ENCODE data around the gene PARD3. TPM values are rescaled to one million over a fixed set of nuclear protein-coding genes. Genes with fewer than 3 reads are reported as not detected.
A peak's percentile ranks its signal among the peaks of the same experiment; 100 is the strongest.

The PARD3 gene
- total RNA-seq, 1 experiment from 2014 or later = 46.3 TPM

DNA sequence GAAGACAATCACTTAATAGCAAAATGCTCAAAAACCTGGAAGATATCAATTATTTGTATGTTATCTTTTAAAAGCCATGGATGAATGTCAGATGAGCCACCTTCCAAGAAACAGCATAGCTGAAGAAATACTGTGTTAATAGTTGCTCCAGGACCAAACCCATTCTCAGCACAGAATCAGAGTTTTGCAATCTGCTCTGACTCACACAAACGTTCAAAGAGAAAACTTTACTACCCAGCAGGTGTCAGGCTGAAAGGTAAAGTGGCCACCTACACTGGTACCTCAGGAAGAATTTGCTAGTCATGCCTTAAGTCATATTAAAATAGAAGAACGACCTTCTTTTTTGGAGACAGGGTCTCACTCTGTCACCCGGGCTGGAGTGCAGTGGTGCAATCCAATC, 526.5 kb downstream of the PARD3 start (continued):
- TF ChIP-seq, protein P1, sequence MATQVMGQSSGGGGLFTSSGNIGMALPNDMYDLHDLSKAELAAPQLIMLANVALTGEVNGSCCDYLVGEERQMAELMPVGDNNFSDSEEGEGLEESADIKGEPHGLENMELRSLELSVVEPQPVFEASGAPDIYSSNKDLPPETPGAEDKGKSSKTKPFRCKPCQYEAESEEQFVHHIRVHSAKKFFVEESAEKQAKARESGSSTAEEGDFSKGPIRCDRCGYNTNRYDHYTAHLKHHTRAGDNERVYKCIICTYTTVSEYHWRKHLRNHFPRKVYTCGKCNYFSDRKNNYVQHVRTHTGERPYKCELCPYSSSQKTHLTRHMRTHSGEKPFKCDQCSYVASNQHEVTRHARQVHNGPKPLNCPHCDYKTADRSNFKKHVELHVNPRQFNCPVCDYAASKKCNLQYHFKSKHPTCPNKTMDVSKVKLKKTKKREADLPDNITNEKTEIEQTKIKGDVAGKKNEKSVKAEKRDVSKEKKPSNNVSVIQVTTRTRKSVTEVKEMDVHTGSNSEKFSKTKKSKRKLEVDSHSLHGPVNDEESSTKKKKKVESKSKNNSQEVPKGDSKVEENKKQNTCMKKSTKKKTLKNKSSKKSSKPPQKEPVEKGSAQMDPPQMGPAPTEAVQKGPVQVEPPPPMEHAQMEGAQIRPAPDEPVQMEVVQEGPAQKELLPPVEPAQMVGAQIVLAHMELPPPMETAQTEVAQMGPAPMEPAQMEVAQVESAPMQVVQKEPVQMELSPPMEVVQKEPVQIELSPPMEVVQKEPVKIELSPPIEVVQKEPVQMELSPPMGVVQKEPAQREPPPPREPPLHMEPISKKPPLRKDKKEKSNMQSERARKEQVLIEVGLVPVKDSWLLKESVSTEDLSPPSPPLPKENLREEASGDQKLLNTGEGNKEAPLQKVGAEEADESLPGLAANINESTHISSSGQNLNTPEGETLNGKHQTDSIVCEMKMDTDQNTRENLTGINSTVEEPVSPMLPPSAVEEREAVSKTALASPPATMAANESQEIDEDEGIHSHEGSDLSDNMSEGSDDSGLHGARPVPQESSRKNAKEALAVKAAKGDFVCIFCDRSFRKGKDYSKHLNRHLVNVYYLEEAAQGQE (IDR thresholded peaks at IDR 0.05; ENCODE audit: low read depth) = no peak
- TF ChIP-seq POLR2A (IDR thresholded peaks at IDR 0.05; ENCODE audit: borderline replicate concordance, extremely low read depth, insufficient read depth, insufficient read length) (no peak), POLR2AphosphoS5 (IDR thresholded peaks at IDR 0.05; ENCODE audit: low read depth, low read length) (no peak), RAD21 (IDR thresholded peaks at IDR 0.05; ENCODE audit: low read depth) (peak; percentile 23; the same call in 1 of the 2 replicates), FOSL1 (IDR thresholded peaks at IDR 0.05; ENCODE audit: low read depth) (peak; percentile 52; the same call in 1 of the 2 replicates), SP1 (IDR thresholded peaks at IDR 0.05; ENCODE audit: low read depth) (peak; percentile 43; the same call in 1 of the 2 replicates), ZFX (IDR thresholded peaks at IDR 0.05) (no peak), ZBTB33 (IDR thresholded peaks at IDR 0.05; ENCODE audit: extremely low read depth, insufficient replicate concordance, low read length) (no peak)

GRCh38 chr10:34286136-34286739, 528.9 kb downstream of the PARD3 start:
- DNase-seq (ENCODE audit: low read depth, low spot score) = peak; percentile 29
- no TSS peak for BruUV-seq (replicated peaks)
- peak; percentile 93 for ATAC-seq
- Histone ChIP-seq H3K9me2 (ENCODE audit: insufficient read depth) (no peaks in the 10 kb centered on the region), H3K27ac (ENCODE audit: low read depth, low read length) (no peak overlapping the region), H3K27me3 (ENCODE audit: insufficient read depth, low read length) (no peaks in the 10 kb centered on the region), H3K36me3 (ENCODE audit: control insufficient read depth in 1 of 2, insufficient read depth in 2 of 2, low read length in 2 of 2) (no peaks in the 10 kb centered on the region), H3K4me3 (replicated peaks in 1 of 2; ENCODE audit: low read depth in 1 of 2, low read length in 2 of 2) (no peak overlapping the region), H3K4me1 (ENCODE audit: control insufficient read depth in 1 of 2, insufficient read depth in 2 of 2, low read length in 2 of 2) (peaks cover 19 to 25% of the 10 kb centered on the region in 2 experiments), H3K4me2 (ENCODE audit: low read length) (peak overlapping the region; percentile 37), H3K79me2 (ENCODE audit: insufficient read depth, low read length) (no peaks in the 10 kb centered on the region), H3K9ac (ENCODE audit: low read length) (no peak overlapping the region), H4K20me1 (ENCODE audit: insufficient read depth) (no peaks in the 10 kb centered on the region), H3K9me3 (ENCODE audit: control insufficient read depth in 1 of 2, insufficient read depth in 1 of 2, low read depth in 1 of 2, low read length in 2 of 2) (no peaks in the 10 kb centered on the region), H2AFZ (ENCODE audit: low read depth, low read length, poor library complexity, severe bottlenecking) (no peak overlapping the region)
- ChIA-PET CTCF (no interaction called here), RAD21 (ENCODE audit: low non-redundant PET in 1 of 2, low total read pairs in 2 of 2, uncharacterized antibody in 2 of 2, unreplicated experiment in 2 of 2) (no interaction called here), POLR2A (no interaction called here)
- intact Hi-C loops (cut with micrococcal nuclease) = no loop called here
- TF ChIP-seq EZH2 (IDR thresholded peaks at IDR 0.05) (no peak), JUND (IDR thresholded peaks at IDR 0.05) (no peak; the same call in 1 of the 2 replicates), SP1 (IDR thresholded peaks at IDR 0.05; ENCODE audit: low read depth) (no peak), SRF (IDR thresholded peaks at IDR 0.05; ENCODE audit: low read depth) (no peak), ZNF274 (IDR thresholded peaks at IDR 0.05; ENCODE audit: low read depth, low read length) (no peak), POLR2A (IDR thresholded peaks at IDR 0.05; ENCODE audit: borderline replicate concordance, extremely low read depth, insufficient read depth, insufficient read length) (no peak), FOSL1 (IDR thresholded peaks at IDR 0.05; ENCODE audit: low read depth) (0 out of 2 replicates have a peak, but pooled peaks have one; percentile 15), EZH2phosphoT487 (IDR thresholded peaks at IDR 0.05; ENCODE audit: borderline replicate concordance) (no peak), MAX (IDR thresholded peaks at IDR 0.05) (peak; percentile 44; the same call in 1 of the 2 replicates), EGR1 (IDR thresholded peaks at IDR 0.05; ENCODE audit: low read depth) (no peak), ZBTB33 (IDR thresholded peaks at IDR 0.05; ENCODE audit: extremely low read depth, insufficient replicate concordance, low read length) (no peak)
- TF ChIP-seq, protein P2, sequence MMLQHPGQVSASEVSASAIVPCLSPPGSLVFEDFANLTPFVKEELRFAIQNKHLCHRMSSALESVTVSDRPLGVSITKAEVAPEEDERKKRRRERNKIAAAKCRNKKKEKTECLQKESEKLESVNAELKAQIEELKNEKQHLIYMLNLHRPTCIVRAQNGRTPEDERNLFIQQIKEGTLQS (IDR thresholded peaks at IDR 0.05) = no peak

Measured in HCT116 (cell line).